HCT116 (cell line): ENCODE data around the gene EEF1AKMT4. TPM values are rescaled to one million over a fixed set of nuclear protein-coding genes. Genes with fewer than 3 reads are reported as not detected.
A peak's percentile ranks its signal among the peaks of the same experiment; 100 is the strongest.

ENCODE experiments used
- ATAC-seq: fragments of 200-7000 bp; cut with Tn5 transposase; 2 replicates; pipeline ENCODE4 v1.9.1; 2020; ENCODE audit warnings: mild to moderate bottlenecking, moderate library complexity
- BruUV-seq: library from RNA; stranded (reverse); fragments of 400-500 nt; replicated peaks from 2 replicates; lab custom pipeline; 2021; lab: Mats Ljungman, UMichigan
- CTCF ChIA-PET: fragments of 300-600 bp; sonication (Branson Sonifier 250); formaldehyde crosslinking; loops from one replicate; lab custom pipeline; 2021; ENCODE audit warnings: antibody characterized with exemption; lab: Charles Lee
- POLR2A ChIA-PET: fragments of 300-600, 350-600 bp; sonication (Branson Sonifier 250); formaldehyde crosslinking; loops from one replicate; lab custom pipeline; 2021; ENCODE audit warnings: antibody characterized with exemption; lab: Charles Lee
- RAD21 ChIA-PET, 2 experiments: fragments of 300-600 bp; sonication (Branson Sonifier 250); formaldehyde crosslinking; loops; one replicate each; lab custom pipeline; 2023; ENCODE audit warnings: low total read pairs in 2 of 2; ENCODE audit not compliant: uncharacterized antibody in 2 of 2, unreplicated experiment in 2 of 2, low non-redundant PET in 1 of 2; lab: Charles Lee
- DNase-seq: peaks from one replicate; pipeline ENCODE4 v3.0.0-alpha.2; 2010; ENCODE audit warnings: low read depth, low spot score
- H2AFZ ChIP-seq: fragments of 200-600 bp; shearing (Covaris generic), sonication (generic); 2 replicates; pipeline ENCODE4 v1.6.1; 2017; ENCODE audit warnings: low read depth, mixed run types, mixed read lengths, antibody characterized with exemption, low read length; ENCODE audit not compliant: poor library complexity, severe bottlenecking
- H3K27ac ChIP-seq: 2 replicates; pipeline ENCODE4 v1.5.1; 2012; ENCODE audit warnings: low read depth, low read length
- H3K27me3 ChIP-seq: fragments of 200-600 bp; sonication (generic); 2 replicates; pipeline ENCODE4 v1.6.1; 2016; ENCODE audit warnings: mixed run types, low read length, mixed read lengths; ENCODE audit not compliant: insufficient read depth
- H3K36me3 ChIP-seq, 2 experiments: fragments of 200-500 bp in 1 of 2; fragments of 200-600 bp in 1 of 2; sonication (Bioruptor generic) in 1 of 2; sonication (generic) in 1 of 2; 2 replicates each; pipeline versions ENCODE4 v1.5.1 to v1.6.1; 2014 to 2016; ENCODE audit warnings: low read length in 2 of 2, inconsistent platforms in 1 of 2, mixed read lengths in 1 of 2, mixed run types in 1 of 2; ENCODE audit not compliant: insufficient read depth in 2 of 2, control insufficient read depth in 1 of 2
- H3K4me1 ChIP-seq, 2 experiments: fragments of 200-600 bp in 1 of 2; sonication (generic) in 1 of 2; 2 replicates each; pipeline versions ENCODE4 v1.5.1 to v1.6.1; 2012 to 2017; ENCODE audit warnings: low read length in 2 of 2, inconsistent platforms in 1 of 2, mild to moderate bottlenecking in 1 of 2, mixed read lengths in 1 of 2, mixed run types in 1 of 2, moderate library complexity in 1 of 2; ENCODE audit not compliant: insufficient read depth in 2 of 2, control insufficient read depth in 1 of 2
- H3K4me2 ChIP-seq: fragments of 200-600 bp; sonication (generic); 2 replicates; pipeline ENCODE4 v1.6.1; 2017; ENCODE audit warnings: mixed run types, low read length, mixed read lengths
- H3K4me3 ChIP-seq, 2 experiments: fragments of 200-600 bp in 1 of 2; sonication (generic) in 1 of 2; replicated peaks in 1 of 2; 2 replicates each; pipeline ENCODE4 v1.5.1; 2011 to 2016; ENCODE audit warnings: low read length in 2 of 2, control low read depth in 1 of 2, low read depth in 1 of 2, mild to moderate bottlenecking in 1 of 2, mixed read lengths in 1 of 2, mixed run types in 1 of 2
- H3K79me2 ChIP-seq: fragments of 200-600 bp; sonication (generic); 2 replicates; pipeline ENCODE4 v1.6.1; 2017; ENCODE audit warnings: mild to moderate bottlenecking, mixed run types, low read length, moderate library complexity, mixed read lengths; ENCODE audit not compliant: insufficient read depth
- H3K9ac ChIP-seq: fragments of 200-600 bp; sonication (generic); 2 replicates; pipeline ENCODE4 v1.6.1; 2016; ENCODE audit warnings: low read length, mixed read lengths
- H3K9me2 ChIP-seq: fragments of 200-600 bp; sonication (generic), shearing (Covaris generic); 2 replicates; pipeline ENCODE4 v1.6.1; 2017; ENCODE audit warnings: mixed run types, mild to moderate bottlenecking, moderate library complexity; ENCODE audit not compliant: insufficient read depth
- H3K9me3 ChIP-seq, 2 experiments: fragments of 200-500 bp in 1 of 2; fragments of 200-600 bp in 1 of 2; sonication (Bioruptor generic) in 1 of 2; sonication (generic) in 1 of 2; 2 replicates each; pipeline ENCODE4 v1.6.1; 2014 to 2017; ENCODE audit warnings: low read length in 2 of 2, mixed read lengths in 2 of 2, inconsistent platforms in 1 of 2, low read depth in 1 of 2, mild to moderate bottlenecking in 1 of 2, mixed run types in 1 of 2, moderate library complexity in 1 of 2; ENCODE audit not compliant: control insufficient read depth in 1 of 2, insufficient read depth in 1 of 2
- H4K20me1 ChIP-seq: fragments of 200-600 bp; sonication (generic), shearing (Covaris generic); 2 replicates; pipeline ENCODE4 v1.6.1; 2017; ENCODE audit warnings: mixed run types, mild to moderate bottlenecking, moderate library complexity; ENCODE audit not compliant: insufficient read depth
- ATF3 ChIP-seq: IDR thresholded peaks from 2 replicates; pipeline ENCODE4 v1.6.1; 2012
- CEBPB ChIP-seq: IDR thresholded peaks from 2 replicates; pipeline ENCODE4 v1.6.1; 2012; ENCODE audit warnings: low read depth
- EGR1 ChIP-seq: IDR thresholded peaks from 2 replicates; pipeline ENCODE4 v1.6.1; 2012; ENCODE audit warnings: low read depth
- EZH2 ChIP-seq: fragments of 200-600 bp; sonication (generic); IDR thresholded peaks from 2 replicates; pipeline ENCODE4 v1.6.1; 2017; ENCODE audit warnings: antibody characterized with exemption, mixed run types
- EZH2phosphoT487 ChIP-seq: fragments of 200-600 bp; IDR thresholded peaks from 2 replicates; pipeline ENCODE4 v1.6.1; 2018; ENCODE audit warnings: antibody characterized with exemption, borderline replicate concordance
- FOSL1 ChIP-seq: IDR thresholded peaks from 2 replicates; pipeline ENCODE4 v1.6.1; 2012; ENCODE audit warnings: low read depth
- JUND ChIP-seq: IDR thresholded peaks from 2 replicates; pipeline ENCODE4 v1.6.1; 2012
- MAX ChIP-seq: IDR thresholded peaks from 2 replicates; pipeline ENCODE4 v1.6.1; 2012
- POLR2A ChIP-seq: IDR thresholded peaks from 2 replicates; pipeline ENCODE4 v1.7.0; 2011; ENCODE audit warnings: borderline replicate concordance; ENCODE audit not compliant: insufficient read depth, insufficient read length; ENCODE audit errors: extremely low read depth
- POLR2AphosphoS5 ChIP-seq: IDR thresholded peaks from 2 replicates; pipeline ENCODE4 v1.6.1; 2011; ENCODE audit warnings: mild to moderate bottlenecking, low read depth, low read length, moderate library complexity
- RAD21 ChIP-seq: IDR thresholded peaks from 2 replicates; pipeline ENCODE4 v1.6.1; 2012; ENCODE audit warnings: low read depth, mild to moderate bottlenecking
- SIN3A ChIP-seq: IDR thresholded peaks from 2 replicates; pipeline ENCODE4 v1.6.1; 2012; ENCODE audit warnings: low read depth
- SRF ChIP-seq: IDR thresholded peaks from 2 replicates; pipeline ENCODE4 v1.6.1; 2012; ENCODE audit warnings: low read depth
- TCF7L2 ChIP-seq: IDR thresholded peaks from 2 replicates; pipeline ENCODE4 v1.7.0; 2011; ENCODE audit warnings: borderline replicate concordance, inconsistent platforms; ENCODE audit not compliant: insufficient read depth, insufficient read length; ENCODE audit errors: extremely low read depth
- ZFX ChIP-seq: fragments of 450-650 bp; IDR thresholded peaks from 2 replicates; pipeline ENCODE4 v1.6.1; 2017
- ZNF274 ChIP-seq: fragments of 200-500 bp; sonication (Bioruptor generic); IDR thresholded peaks from 2 replicates; pipeline ENCODE4 v1.6.1; 2014; ENCODE audit warnings: mild to moderate bottlenecking, low read depth, low read length, inconsistent platforms
- intact Hi-C: fragments of 100-400 bp; cut with micrococcal nuclease; formaldehyde crosslinking; loops from 2 replicates; pipeline ENCODE4 v1.10.0; 2022
- total RNA-seq: library from RNA; stranded (reverse); gene quantifications from one replicate; pipeline ENCODE4 v1.2.1, GENCODE V29; 2021; ENCODE audit not compliant: unreplicated experiment
- TF ChIP-seq, protein P1 (sequence below), 3 experiments: fragments of 200-600 bp in 1 of 3; sonication (generic) in 1 of 3; IDR thresholded peaks in 2 of 3; conservative IDR thresholded peaks in 1 of 3; 2 replicates each; pipeline ENCODE4 v1.5.1; 2012 to 2017; ENCODE audit warnings: low read depth in 2 of 3, low read length in 2 of 3, antibody characterized with exemption in 1 of 3, borderline replicate concordance in 1 of 3, control low read depth in 1 of 3, mild to moderate bottlenecking in 1 of 3, mixed read lengths in 1 of 3, mixed run types in 1 of 3, moderate library complexity in 1 of 3; ENCODE audit not compliant: insufficient read depth in 1 of 3
- TF ChIP-seq, protein P2 (sequence below): IDR thresholded peaks from 2 replicates; pipeline ENCODE4 v1.6.1; 2012; ENCODE audit warnings: low read depth
- TF ChIP-seq, protein P3 (sequence below): IDR thresholded peaks from 2 replicates; pipeline ENCODE4 v1.6.1; 2011; ENCODE audit warnings: mild to moderate bottlenecking, low read length, moderate library complexity; ENCODE audit not compliant: insufficient replicate concordance; ENCODE audit errors: extremely low read depth

Gene EEF1AKMT4
- total RNA-seq, 1 experiment from 2014 or later, result 10.5 TPM

DNA sequence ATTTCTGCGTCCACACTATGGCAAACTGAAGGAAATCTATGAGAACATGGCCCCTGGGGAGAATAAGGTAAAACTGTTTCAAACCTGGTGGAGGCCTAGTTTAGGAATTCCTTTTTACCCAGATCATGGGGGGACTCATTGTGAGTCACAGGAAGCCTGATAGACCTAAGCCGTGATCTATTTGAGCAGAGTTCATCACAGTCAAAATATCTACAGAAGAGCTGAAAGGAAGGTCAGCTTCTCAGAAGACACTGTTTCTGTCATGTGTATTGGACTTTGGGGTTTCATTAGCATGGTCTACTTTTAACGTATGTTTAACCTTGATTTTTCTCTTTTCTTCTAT is 50.9 kb downstream of the EEF1AKMT4 start (continued):
- TF ChIP-seq MAX (no peak), JUND (no peak; the same call in 1 of the 2 replicates), SRF (no peak), EGR1 (no peak), ZFX (no peak), FOSL1 (no peak)

GRCh38 chr3:184305577-184305976 is 56.1 kb downstream of the EEF1AKMT4 start:
- POLR2A ChIA-PET, result no interaction called here
- DNase-seq, result no peak
- TF ChIP-seq ATF3 (no peak), JUND (no peak), SIN3A (no peak), EZH2 (no peak), POLR2AphosphoS5 (no peak), TCF7L2 (no peak), MAX (no peak), SRF (no peak), ZNF274 (no peak), POLR2A (no peak), RAD21 (peak; percentile 56), EZH2phosphoT487 (no peak), CEBPB (no peak)
- TF ChIP-seq, protein P1, sequence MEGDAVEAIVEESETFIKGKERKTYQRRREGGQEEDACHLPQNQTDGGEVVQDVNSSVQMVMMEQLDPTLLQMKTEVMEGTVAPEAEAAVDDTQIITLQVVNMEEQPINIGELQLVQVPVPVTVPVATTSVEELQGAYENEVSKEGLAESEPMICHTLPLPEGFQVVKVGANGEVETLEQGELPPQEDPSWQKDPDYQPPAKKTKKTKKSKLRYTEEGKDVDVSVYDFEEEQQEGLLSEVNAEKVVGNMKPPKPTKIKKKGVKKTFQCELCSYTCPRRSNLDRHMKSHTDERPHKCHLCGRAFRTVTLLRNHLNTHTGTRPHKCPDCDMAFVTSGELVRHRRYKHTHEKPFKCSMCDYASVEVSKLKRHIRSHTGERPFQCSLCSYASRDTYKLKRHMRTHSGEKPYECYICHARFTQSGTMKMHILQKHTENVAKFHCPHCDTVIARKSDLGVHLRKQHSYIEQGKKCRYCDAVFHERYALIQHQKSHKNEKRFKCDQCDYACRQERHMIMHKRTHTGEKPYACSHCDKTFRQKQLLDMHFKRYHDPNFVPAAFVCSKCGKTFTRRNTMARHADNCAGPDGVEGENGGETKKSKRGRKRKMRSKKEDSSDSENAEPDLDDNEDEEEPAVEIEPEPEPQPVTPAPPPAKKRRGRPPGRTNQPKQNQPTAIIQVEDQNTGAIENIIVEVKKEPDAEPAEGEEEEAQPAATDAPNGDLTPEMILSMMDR (IDR thresholded peaks at IDR 0.05 in 2 of 3, conservative IDR thresholded peaks at IDR 0.05 in 1 of 3; ENCODE audit: borderline replicate concordance in 1 of 3, insufficient read depth in 1 of 3, low read depth in 2 of 3, low read length in 2 of 3), result peak; percentile 39 to 53 (median 49); a peak in 5 of 6 replicates
- TF ChIP-seq, protein P2, sequence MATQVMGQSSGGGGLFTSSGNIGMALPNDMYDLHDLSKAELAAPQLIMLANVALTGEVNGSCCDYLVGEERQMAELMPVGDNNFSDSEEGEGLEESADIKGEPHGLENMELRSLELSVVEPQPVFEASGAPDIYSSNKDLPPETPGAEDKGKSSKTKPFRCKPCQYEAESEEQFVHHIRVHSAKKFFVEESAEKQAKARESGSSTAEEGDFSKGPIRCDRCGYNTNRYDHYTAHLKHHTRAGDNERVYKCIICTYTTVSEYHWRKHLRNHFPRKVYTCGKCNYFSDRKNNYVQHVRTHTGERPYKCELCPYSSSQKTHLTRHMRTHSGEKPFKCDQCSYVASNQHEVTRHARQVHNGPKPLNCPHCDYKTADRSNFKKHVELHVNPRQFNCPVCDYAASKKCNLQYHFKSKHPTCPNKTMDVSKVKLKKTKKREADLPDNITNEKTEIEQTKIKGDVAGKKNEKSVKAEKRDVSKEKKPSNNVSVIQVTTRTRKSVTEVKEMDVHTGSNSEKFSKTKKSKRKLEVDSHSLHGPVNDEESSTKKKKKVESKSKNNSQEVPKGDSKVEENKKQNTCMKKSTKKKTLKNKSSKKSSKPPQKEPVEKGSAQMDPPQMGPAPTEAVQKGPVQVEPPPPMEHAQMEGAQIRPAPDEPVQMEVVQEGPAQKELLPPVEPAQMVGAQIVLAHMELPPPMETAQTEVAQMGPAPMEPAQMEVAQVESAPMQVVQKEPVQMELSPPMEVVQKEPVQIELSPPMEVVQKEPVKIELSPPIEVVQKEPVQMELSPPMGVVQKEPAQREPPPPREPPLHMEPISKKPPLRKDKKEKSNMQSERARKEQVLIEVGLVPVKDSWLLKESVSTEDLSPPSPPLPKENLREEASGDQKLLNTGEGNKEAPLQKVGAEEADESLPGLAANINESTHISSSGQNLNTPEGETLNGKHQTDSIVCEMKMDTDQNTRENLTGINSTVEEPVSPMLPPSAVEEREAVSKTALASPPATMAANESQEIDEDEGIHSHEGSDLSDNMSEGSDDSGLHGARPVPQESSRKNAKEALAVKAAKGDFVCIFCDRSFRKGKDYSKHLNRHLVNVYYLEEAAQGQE, result no peak
- TF ChIP-seq, protein P3, sequence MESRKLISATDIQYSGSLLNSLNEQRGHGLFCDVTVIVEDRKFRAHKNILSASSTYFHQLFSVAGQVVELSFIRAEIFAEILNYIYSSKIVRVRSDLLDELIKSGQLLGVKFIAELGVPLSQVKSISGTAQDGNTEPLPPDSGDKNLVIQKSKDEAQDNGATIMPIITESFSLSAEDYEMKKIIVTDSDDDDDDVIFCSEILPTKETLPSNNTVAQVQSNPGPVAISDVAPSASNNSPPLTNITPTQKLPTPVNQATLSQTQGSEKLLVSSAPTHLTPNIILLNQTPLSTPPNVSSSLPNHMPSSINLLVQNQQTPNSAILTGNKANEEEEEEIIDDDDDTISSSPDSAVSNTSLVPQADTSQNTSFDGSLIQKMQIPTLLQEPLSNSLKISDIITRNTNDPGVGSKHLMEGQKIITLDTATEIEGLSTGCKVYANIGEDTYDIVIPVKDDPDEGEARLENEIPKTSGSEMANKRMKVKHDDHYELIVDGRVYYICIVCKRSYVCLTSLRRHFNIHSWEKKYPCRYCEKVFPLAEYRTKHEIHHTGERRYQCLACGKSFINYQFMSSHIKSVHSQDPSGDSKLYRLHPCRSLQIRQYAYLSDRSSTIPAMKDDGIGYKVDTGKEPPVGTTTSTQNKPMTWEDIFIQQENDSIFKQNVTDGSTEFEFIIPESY, result no peak

More at GRCh38 chr3:184305577-184305976, 56.1 kb downstream of the EEF1AKMT4 start:
- ATAC-seq, result peak; percentile 83
- ChIA-PET CTCF (no interaction called here), RAD21 (interaction anchor here in 1 of 2 experiments (0.7 kb wide), 1 partner anchor 102 kb away, joined by 6 read pairs; no protein-coding TSS in a partner anchor)
- BruUV-seq, result no TSS peak
- Histone ChIP-seq H2AFZ (no peak overlapping the region), H3K27me3 (no peaks in the 10 kb centered on the region), H3K4me1 (no peaks in the 10 kb centered on the region), H3K9me3 (no peaks in the 10 kb centered on the region), H4K20me1 (no peaks in the 10 kb centered on the region), H3K4me2 (no peak overlapping the region), H3K9ac (no peak overlapping the region), H3K9me2 (no peaks in the 10 kb centered on the region), H3K27ac (no peak overlapping the region), H3K79me2 (peaks cover 40% of the 10 kb centered on the region), H3K36me3 (peaks cover 63 to 71% of the 10 kb centered on the region in 2 experiments), H3K4me3 (no peak overlapping the region)
- intact Hi-C loops, result no loop called here
